ENCODE data around the gene MPP4.

The MPP4 gene

GRCh38 chr2:201698588-201699226 is at the start of gene MPP4:
Gene MPP4 (minus strand): TSS chr2:201698644. CDS start chr2:201693954, 4,690 bp downstream.
- peak; percentile 76 for DNase-seq (ENCODE audit: low read depth)

GRCh38 chr2:201746551-201746950 is 48.1 kb upstream of the MPP4 start:
- DNase-seq (ENCODE audit: low read depth) = no peak

- DNase-seq (ENCODE audit: low read depth) = no peak
Observed at GRCh38 chr2:201735486-201735885, 37.0 kb upstream of the MPP4 start.

DNA sequence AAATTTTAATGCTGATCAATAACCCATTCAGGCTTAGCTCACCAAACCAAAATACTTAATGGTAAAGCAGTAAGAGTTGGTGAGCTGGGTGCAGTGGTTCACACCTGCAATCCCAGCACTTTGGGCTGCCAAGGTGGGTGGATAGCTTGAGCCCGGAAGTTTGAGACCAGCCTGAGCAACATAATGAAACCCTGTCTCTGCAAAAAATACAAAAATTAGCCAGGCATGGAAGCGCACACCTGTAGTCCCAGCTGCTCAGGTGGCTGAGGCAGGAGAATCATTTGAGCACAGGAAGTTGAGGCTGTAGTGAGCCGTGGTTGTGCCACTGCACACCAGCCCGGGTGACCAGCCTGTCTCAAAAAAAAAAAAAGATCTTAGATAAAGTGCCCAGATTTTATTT is 35.7 kb upstream of the MPP4 start:
- no peak for DNase-seq (ENCODE audit: low read depth)

DNA sequence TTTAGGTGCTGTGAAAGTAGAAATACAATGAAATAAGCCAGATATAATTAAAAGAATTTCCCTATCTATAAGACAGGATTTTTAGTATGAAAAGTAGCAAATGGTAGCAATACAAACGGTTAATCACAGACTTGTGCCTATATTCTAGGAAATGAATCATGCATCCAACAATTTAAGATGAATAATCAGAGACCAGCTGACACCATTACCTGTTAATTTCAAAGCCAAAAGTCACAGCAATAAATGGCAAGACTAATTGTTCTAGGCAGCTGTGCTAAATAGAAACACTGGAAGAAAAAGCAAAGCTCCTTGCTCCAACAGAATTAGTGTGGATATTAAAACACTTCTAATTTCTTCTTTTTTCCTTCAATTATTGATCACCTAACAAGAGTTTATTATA is 35.1 kb upstream of the MPP4 start:
- DNase-seq (ENCODE audit: low read depth) = no peak

GRCh38 chr2:201730651-201731285 is 32.3 kb upstream of the MPP4 start:
- DNase-seq (ENCODE audit: low read depth) = no peak

DNA sequence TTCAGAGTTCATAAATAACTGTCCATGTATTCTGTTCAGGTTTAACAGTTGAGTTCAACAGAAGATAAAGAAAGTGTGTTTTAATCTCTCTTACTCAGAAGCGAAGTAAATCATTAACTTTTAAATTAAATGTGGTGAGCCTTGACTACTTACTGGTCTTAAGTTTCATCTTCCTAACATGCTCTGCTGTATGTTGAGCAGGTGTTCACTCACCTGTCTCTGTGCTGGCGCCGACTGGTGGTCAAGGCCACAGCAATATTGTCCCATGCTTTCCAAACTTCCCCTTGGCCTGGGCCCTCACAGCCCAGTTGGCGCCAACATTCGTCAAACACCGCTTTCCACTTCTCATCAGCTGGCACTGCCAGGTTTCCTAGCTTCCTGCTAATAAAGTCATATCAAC is 17.0 kb upstream of the MPP4 start:
- DNase-seq (ENCODE audit: low read depth) = no peak

- DNase-seq (ENCODE audit: low read depth) = no peak
Observed at GRCh38 chr2:201712726-201713125, 14.3 kb upstream of the MPP4 start.

GRCh38 chr2:201709747-201710146 is 11.3 kb upstream of the MPP4 start:
- DNase-seq (ENCODE audit: low read depth) = no peak

- DNase-seq (ENCODE audit: low read depth) = no peak
Observed at GRCh38 chr2:201709049-201709448, 10.6 kb upstream of the MPP4 start.

GRCh38 chr2:201707753-201708152 is 9.3 kb upstream of the MPP4 start:
- DNase-seq (ENCODE audit: low read depth) = peak; percentile 30

DNA sequence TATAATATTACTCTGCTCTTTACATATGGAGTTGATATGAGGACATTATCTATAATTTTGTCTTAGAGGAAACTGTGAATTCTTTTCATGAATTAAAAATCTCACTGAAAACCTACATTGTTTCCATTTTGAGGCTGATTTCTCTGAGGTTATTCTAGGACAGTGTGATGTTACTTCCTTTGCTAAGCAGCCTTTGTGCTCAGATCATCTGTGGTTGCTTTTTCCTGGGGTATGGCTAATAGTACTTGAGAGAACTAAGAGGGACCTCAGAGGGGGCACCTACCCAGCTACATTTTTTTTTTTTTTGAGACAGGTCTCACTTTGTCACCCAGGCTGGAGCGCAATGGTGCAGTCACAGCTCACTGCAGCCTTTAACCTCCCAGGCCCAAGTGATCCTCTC is 8.7 kb upstream of the MPP4 start:
- no peak for DNase-seq (ENCODE audit: low read depth)

GRCh38 chr2:201704536-201704935 is 6.1 kb upstream of the MPP4 start:
- no peak for DNase-seq (ENCODE audit: low read depth)

GRCh38 chr2:201701646-201702045 is 3.2 kb upstream of the MPP4 start:
- DNase-seq (ENCODE audit: low read depth) = no peak

GRCh38 chr2:201699416-201699815 is 972 bp upstream of the MPP4 start:
- no peak for DNase-seq (ENCODE audit: low read depth)

GRCh38 chr2:201697899-201698298 is 545 bp downstream of the MPP4 start:
- peak; percentile 50 for DNase-seq (ENCODE audit: low read depth)

DNA sequence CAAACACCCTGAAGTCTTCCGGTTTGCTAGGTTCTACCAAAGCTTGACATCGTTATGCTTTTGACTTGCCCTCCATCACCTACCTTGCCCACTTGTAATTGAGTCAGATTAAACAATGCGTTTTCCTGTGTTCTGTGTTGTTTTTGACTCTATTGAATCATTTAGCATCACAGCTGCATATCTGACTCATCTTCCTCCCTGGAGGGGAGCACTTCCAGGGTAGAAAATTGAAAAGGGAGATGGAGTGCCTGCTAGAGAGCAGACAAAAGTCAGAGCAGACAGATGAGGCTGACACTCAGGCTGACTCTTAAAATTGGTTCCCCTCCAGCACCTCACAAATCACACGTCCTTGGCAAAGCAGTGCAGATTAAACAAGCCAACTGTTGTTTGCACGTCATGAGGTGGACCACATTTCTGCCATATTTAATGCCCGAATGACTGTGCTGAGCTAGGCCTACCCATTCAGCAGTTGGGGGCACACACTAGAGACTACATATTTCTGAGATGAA is 2.2 kb downstream of the MPP4 start:
- DNase-seq (ENCODE audit: low read depth) = peak; percentile 95

DNA sequence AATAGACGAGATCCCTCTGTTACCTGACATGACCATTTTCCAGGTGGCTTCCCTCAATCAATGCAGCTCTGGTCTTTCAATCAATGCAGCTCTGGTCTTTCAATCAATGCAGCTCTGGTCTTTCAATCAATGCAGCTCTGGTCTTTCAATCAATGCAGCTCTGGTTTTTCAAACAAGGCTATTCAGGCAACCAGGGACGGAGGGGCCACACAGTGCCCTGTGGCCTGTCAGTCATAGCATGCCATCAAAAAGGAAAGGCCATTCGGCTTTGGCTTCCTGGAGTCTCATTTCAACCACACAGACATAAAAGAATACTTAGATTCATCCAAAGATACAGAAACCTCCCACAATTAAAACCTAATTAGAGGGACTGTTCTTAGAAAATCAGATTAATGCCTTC is 13.3 kb downstream of the MPP4 start:
- no peak for DNase-seq (ENCODE audit: low read depth)

DNA sequence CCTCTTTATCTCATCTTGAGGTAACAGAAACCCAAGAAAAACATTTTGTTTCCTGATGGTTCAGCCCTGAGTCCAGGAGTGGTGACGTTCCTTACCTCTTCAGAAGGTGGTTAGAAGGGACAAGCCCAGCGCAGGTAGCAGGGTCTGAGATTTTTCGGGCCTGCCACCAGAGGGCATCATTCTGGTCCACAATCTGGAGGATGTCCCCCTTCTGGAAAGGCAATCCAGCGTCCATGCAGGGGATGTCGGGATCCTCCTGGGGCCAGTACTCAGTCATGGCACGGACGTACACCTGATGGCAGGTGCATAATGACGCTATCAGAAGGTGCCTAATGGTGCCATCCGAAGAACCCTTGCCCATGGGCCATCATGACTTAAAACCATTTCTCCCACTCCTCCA is 17.7 kb downstream of the MPP4 start:
- no peak for DNase-seq (ENCODE audit: low read depth)

DNA sequence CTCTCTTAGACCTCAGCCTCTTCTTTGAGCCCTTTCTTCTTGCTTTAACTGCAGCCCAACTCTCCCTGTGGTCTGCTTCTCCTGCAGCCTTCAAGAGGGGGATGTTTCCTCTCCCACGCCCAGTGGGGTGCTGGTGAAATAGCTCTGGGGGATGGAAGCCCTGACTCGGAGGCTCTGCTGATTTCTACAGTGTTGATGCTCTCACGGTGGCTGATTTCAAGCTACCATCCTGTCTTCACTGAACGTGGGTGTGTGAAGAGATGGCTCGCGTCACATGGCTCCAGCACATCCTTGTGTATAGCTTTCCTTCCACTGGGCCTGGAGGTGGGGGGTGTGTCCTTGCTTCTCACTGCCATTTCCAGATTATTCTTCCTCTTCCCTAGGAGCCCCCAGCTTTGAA is 20.0 kb downstream of the MPP4 start:
- no peak for DNase-seq (ENCODE audit: low read depth)

- DNase-seq (ENCODE audit: low read depth) = no peak
Observed at GRCh38 chr2:201675454-201675853, 23.0 kb downstream of the MPP4 start.

- DNase-seq (ENCODE audit: low read depth) = no peak
Observed at GRCh38 chr2:201674794-201675193, 23.6 kb downstream of the MPP4 start.

DNA sequence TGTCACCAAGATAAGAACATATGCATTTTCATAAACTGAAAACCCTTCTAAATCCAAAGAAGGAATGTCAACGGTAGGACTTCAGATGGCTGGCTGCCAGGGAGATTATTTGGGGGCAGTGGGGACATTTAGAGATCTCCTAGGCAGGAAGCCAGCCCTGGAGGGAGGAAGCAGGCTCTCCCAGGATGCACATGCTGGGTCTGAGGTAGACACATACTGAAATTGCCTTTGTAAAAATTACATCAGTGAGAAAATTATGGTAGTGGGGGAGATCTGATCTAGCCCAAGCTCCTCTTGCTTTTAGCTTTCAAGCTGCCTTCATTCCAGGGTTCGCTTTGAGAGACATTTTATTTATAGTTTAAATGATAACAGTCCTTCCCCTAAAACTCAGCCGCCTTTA is 24.1 kb downstream of the MPP4 start:
- DNase-seq (ENCODE audit: low read depth) = no peak

DNA sequence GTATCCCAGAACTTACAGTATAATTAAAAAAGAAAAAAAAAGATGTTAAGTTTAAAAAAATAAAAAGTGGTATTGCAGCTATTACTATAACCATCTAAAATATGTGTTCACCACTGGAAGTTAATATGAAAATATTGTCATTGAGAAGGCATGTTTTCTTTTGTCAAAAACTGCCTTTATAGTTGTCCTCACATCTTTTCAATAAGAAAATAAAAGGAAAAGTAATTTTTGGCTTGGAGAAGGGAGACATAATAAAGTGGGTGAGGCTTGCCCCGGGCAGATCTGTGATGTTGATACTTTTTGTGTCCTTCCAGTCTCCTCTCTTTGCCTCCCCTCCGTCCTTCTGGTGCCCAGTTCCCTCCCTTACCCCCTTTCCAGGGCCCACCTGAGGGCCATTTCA is 24.9 kb downstream of the MPP4 start:
- no peak for DNase-seq (ENCODE audit: low read depth)

Data from GM04503 (cell line).